Measurements from ENCODE around the gene TMEM254.
A peak's percentile ranks its signal among the peaks of the same experiment; 100 is the strongest.

TMEM254 gene

DNA sequence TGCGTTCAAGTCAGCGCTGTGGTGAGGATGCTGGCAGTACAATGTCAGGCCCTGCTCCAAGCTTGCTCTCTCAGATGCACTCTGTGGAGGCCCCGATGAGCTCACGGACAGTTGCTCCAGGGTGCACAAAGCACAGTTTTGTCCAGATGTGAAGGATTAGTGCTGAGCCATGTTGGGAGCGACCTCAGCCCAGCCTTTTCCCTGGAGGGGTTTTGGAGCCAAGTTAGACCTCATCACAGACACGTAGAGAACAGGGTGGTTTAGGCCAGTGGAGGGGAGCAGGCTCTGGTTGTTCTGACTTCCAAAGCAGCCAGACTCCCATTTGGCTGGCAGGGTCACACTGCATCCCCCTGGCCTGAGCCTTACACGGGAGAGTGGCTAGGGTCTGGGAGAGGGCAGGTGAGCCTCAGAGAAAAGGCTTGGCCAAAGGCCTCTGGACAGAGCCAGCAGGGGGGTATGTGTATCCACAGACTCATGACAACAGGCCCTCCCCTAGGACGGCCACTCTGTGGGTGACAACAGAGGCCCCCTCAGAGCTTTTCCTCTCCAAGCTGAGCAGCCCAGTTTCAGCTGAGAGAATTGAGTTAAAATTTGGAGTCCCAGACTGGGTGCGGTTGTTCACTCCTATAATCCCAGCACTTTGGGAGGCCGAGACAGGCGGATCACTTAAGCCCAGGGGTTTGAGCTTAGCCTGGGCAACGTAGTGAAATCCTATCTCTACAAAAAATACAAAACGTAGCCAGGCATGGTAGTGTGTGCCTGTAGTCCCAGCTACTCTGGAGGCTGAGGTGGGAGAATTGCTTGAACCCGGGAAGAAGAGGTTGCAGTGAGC, 58.8 kb downstream of the TMEM254 start:
- peak; percentile 62 for DNase-seq (ENCODE audit: low read depth)
- no peak overlapping the region for H3K4me3 ChIP-seq (replicated peaks; ENCODE audit: low read depth, low read length)
- no peak for TF ChIP-seq CTCF (IDR thresholded peaks at IDR 0.05; ENCODE audit: low read length, missing control alignments)

DNA sequence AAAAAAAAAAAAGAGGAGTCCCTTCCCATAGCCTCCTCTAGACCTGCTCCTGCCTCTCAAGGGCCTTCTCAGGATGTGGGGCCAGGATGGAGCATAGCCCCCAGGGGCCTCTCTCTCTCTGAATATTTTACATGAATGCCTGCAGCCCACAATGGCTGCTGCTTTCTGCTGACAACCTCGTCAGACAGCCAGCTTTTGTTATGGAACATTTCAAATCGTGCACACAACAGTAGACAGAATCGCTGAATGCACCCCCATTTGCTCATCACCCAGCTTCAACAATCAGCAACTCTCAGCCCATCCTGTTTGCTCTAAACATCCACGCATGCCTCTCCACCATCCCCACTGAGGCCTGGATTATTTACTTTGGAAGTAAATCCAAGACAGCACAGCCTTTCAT, 59.5 kb downstream of the TMEM254 start:
- no peak for DNase-seq (ENCODE audit: low read depth)
- no peak for TF ChIP-seq CTCF (IDR thresholded peaks at IDR 0.05; ENCODE audit: low read length, missing control alignments)
- H3K4me3 ChIP-seq (replicated peaks; ENCODE audit: low read depth, low read length) = no peak overlapping the region

DNA sequence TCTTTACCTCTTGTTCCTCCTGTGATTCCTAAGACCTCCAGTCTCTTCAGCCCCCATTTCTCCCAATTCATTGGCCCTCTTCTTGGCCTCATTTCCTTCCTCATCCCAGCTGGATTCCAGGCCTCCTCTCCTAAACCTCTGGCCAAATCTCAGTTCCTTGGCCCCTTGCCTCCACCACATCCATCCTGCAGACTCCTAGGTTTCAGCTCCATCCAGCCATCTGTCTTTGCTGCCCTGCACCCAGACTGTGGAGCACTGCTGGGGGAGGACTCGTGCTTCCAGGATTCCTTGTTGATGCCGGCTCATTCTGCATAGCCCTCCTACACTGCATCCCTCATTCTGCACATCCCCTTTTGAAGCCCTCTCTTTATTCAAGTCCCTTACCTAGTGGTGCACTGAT, 60.8 kb downstream of the TMEM254 start:
- no peak for DNase-seq (ENCODE audit: low read depth)

GRCh38 chr10:80140251-80140650, 61.8 kb downstream of the TMEM254 start:
- DNase-seq (ENCODE audit: low read depth) = no peak
- no peak for TF ChIP-seq CTCF (IDR thresholded peaks at IDR 0.05; ENCODE audit: low read length, missing control alignments)

More for the DNA sequence above, 60.8 kb downstream of the TMEM254 start:
- no peak for TF ChIP-seq CTCF (IDR thresholded peaks at IDR 0.05; ENCODE audit: low read length, missing control alignments)
- H3K4me3 ChIP-seq (replicated peaks; ENCODE audit: low read depth, low read length) = no peak overlapping the region

DNA sequence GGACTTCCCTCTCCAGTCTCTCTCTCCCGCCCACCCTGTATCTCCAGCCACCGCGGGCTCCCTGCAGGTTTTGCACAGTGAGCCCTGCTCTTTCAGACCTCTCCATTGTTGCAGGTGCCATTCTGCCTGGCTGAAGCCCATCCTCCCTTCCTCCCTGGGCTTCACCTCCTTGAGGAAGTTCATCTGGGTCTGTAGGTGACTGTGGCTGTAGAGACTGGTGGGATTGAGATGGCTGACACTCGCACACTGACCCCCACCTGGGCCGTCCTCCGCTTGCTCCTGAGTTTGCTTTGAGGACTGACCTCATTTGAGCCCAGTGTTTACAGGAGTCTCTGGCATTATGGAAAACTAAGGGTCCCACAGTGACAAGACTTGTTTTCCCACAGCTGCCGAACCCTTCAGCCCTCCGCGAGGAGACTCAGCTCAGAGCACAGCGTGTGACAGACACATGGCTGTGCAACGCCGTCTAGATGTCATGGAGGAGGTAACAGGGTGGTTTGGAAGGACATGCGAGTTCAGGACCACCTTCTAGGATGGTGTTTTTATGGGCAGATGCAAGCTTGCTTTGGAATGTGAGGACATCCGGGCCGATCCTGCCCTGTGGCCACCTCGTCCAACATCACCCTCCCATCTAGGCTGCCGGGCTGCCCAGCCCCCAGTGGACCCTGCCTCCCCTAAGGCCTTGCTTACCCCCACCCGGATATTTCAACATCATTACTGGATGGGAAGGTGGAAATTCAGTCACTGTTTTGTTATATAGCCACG, 63.4 kb downstream of the TMEM254 start:
- no peak for TF ChIP-seq CTCF (IDR thresholded peaks at IDR 0.05; ENCODE audit: low read length, missing control alignments)
- no peak for DNase-seq (ENCODE audit: low read depth)
- H3K4me3 ChIP-seq (replicated peaks; ENCODE audit: low read depth, low read length) = no peak overlapping the region

More at GRCh38 chr10:80140251-80140650, 61.8 kb downstream of the TMEM254 start:
- no peak overlapping the region for H3K4me3 ChIP-seq (replicated peaks; ENCODE audit: low read depth, low read length)
